Natural killer cell (primary cell): Measurements from ENCODE around the gene ZMAT5. TPM values are rescaled to one million over a fixed set of nuclear protein-coding genes. Genes with fewer than 3 reads are reported as not detected.

Experiments
- ATAC-seq, 3 donors: fragments of 150-1000 bp in 2 of 3; fragments of 200-7000 bp in 1 of 3; cut with Tn5 transposase; 1 replicate in 1 of 3; 2 replicates in 2 of 3; pipeline ENCODE4 v1.10.0; 2021; ENCODE audit warnings: mild to moderate bottlenecking in 2 of 3, moderate library complexity in 2 of 3
- DNase-seq, 2 donors: peaks; one replicate each; pipeline versions ENCODE4 v3.0.0 to v3.0.0-alpha.2; 2013 to 2021; ENCODE audit warnings: mixed read lengths in 1 of 2
- H3K27ac ChIP-seq: one replicate; pipeline ENCODE4 v1.5.1; 2013; ENCODE audit warnings: mild to moderate bottlenecking, low read length
- H3K27me3 ChIP-seq: one replicate; pipeline ENCODE4 v1.6.1; 2013; ENCODE audit warnings: low read length; ENCODE audit not compliant: control insufficient read depth, insufficient read depth
- H3K36me3 ChIP-seq: one replicate; pipeline ENCODE4 v1.6.1; 2013; ENCODE audit warnings: low read length; ENCODE audit not compliant: control insufficient read depth, insufficient read depth
- H3K4me1 ChIP-seq: one replicate; pipeline ENCODE4 v1.6.1; 2013; ENCODE audit warnings: low read length; ENCODE audit not compliant: control insufficient read depth, insufficient read depth
- H3K4me3 ChIP-seq: one replicate; pipeline ENCODE4 v1.5.1; 2013; ENCODE audit warnings: low read length
- H3K9me3 ChIP-seq: one replicate; pipeline ENCODE4 v1.6.1; 2013; ENCODE audit warnings: low read length; ENCODE audit not compliant: control insufficient read depth, insufficient read depth
- H3K27ac Mint-ChIP-seq, 2 donors: one replicate each; pipeline ENCODE4 v1.8.0; 2022; ENCODE audit warnings: mild to moderate bottlenecking in 2 of 2, mixed read lengths in 2 of 2, moderate library complexity in 1 of 2
- H3K27me3 Mint-ChIP-seq, 2 donors: one replicate each; pipeline ENCODE4 v1.8.0; 2022; ENCODE audit warnings: low read depth in 2 of 2, mixed read lengths in 2 of 2
- H3K36me3 Mint-ChIP-seq: one replicate; pipeline ENCODE4 v1.8.0; 2022; ENCODE audit warnings: mixed read lengths
- H3K4me1 Mint-ChIP-seq, 2 donors: one replicate each; pipeline ENCODE4 v1.8.0; 2022; ENCODE audit warnings: mixed read lengths in 2 of 2
- H3K4me3 Mint-ChIP-seq: one replicate; pipeline ENCODE4 v1.8.0; 2022; ENCODE audit warnings: mild to moderate bottlenecking, moderate library complexity, mixed read lengths
- H3K9me3 Mint-ChIP-seq, 2 donors: one replicate each; pipeline ENCODE4 v1.8.0; 2022; ENCODE audit warnings: mixed read lengths in 2 of 2
- WGBS: methylation state at CpG from one replicate; pipeline ENCODE4 v1.1.7; 2013; ENCODE audit warnings: missing lambda C conversion rate; ENCODE audit not compliant: insufficient coverage; 5-methylcytosine and 5-hydroxymethylcytosine counted together
- intact Hi-C: fragments of 100-400 bp; cut with micrococcal nuclease; formaldehyde crosslinking; loops from one replicate; pipeline ENCODE4 v1.14.2; 2022
- total RNA-seq, 4 donors: library from RNA; stranded (reverse); fragments of 120-200 nt in 1 of 4; gene quantifications; one replicate each; pipeline versions ENCODE4 v1.2.3 to v1.2.4, GENCODE V29; 2013 to 2022
- TF ChIP-seq, protein P1 (sequence below): fragments of 200-600 bp; IDR thresholded peaks from one replicate; pipeline ENCODE4 v1.8.0; 2022; ENCODE audit warnings: antibody characterized with exemption

ZMAT5 gene
- total RNA-seq, 3 donors from 2014 or later (not counting 1 experiment from before 2014, with no cell fraction given) = 15.9 to 20.0 (median 16.0) TPM

DNA sequence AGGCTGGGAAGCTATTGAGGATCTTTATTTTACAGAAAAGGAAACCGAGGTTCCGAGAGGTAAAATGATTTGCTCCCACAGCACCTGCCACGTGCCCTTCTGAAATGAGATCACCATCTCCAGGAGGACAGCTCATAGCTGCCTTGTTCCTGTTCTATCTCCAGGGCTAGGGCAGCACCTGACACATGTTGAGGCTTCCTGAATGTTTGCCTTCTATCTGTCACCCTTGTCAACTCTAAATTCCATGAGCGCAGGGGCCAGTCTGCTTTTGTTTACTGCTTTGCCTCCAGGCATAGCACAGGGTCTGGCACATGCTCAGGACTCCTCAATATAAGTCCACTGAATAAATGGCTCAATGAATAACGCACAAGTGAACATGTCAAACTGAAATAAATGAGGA is 47.2 kb upstream of the ZMAT5 start:
- Histone ChIP-seq H3K27ac (no peak overlapping the region), H3K9me3 (no peaks in the 10 kb centered on the region), H3K36me3 (peaks cover 81% of the 10 kb centered on the region), H3K4me1 (no peaks in the 10 kb centered on the region), H3K4me3 (no peak overlapping the region), H3K27me3 (no peaks in the 10 kb centered on the region)
- Mint-ChIP-seq H3K4me1 (peaks cover 0 to 5% of the 10 kb centered on the region in 2 donors), H3K27ac (no peak overlapping the region), H3K36me3 (peaks cover 25% of the 10 kb centered on the region), H3K27me3 (no peaks in the 10 kb centered on the region), H3K4me3 (no peak overlapping the region), H3K9me3 (no peaks in the 10 kb centered on the region)
- ATAC-seq (no peak), DNase-seq (no peak)
- WGBS = 88% methylated on average over 5 of the region's 5 CpGs
- TF ChIP-seq, protein P1, sequence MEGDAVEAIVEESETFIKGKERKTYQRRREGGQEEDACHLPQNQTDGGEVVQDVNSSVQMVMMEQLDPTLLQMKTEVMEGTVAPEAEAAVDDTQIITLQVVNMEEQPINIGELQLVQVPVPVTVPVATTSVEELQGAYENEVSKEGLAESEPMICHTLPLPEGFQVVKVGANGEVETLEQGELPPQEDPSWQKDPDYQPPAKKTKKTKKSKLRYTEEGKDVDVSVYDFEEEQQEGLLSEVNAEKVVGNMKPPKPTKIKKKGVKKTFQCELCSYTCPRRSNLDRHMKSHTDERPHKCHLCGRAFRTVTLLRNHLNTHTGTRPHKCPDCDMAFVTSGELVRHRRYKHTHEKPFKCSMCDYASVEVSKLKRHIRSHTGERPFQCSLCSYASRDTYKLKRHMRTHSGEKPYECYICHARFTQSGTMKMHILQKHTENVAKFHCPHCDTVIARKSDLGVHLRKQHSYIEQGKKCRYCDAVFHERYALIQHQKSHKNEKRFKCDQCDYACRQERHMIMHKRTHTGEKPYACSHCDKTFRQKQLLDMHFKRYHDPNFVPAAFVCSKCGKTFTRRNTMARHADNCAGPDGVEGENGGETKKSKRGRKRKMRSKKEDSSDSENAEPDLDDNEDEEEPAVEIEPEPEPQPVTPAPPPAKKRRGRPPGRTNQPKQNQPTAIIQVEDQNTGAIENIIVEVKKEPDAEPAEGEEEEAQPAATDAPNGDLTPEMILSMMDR = no peak
- intact Hi-C loops = no loop called here

DNA sequence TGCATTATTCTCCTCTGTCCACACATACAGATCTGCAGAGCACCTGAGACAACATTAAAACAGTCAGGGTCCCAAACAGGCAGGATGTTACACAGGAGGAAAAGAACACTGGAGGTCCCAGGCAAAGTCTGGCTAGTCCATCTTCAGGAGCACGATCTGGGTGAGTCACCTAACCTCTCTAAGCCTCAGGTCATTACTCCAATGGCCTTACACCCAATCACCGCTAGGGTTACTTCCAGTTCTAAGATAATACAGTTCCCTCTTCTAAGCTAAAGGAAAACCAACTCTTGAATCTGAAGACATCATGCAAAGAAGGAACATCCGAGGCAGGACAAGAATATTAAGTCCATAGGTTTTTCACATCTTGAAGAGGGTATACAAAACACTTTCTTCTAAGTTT is 46.8 kb upstream of the ZMAT5 start:
- Histone ChIP-seq H3K27me3 (no peaks in the 10 kb centered on the region), H3K4me1 (no peaks in the 10 kb centered on the region), H3K4me3 (no peak overlapping the region), H3K9me3 (no peaks in the 10 kb centered on the region), H3K36me3 (peaks cover 77% of the 10 kb centered on the region), H3K27ac (no peak overlapping the region)
- ATAC-seq (no peak), DNase-seq (no peak)
- intact Hi-C loops = no loop called here
- 100% methylated on average over 3 of the region's 3 CpGs for WGBS
- TF ChIP-seq, protein P1 = no peak
- no peak overlapping the region for H3K4me3 Mint-ChIP-seq
- peaks cover 0 to 5% of the 10 kb centered on the region in 2 donors for H3K4me1 Mint-ChIP-seq
- H3K36me3 Mint-ChIP-seq = peaks cover 25% of the 10 kb centered on the region
- H3K27me3 Mint-ChIP-seq = no peaks in the 10 kb centered on the region
- H3K9me3 Mint-ChIP-seq = no peaks in the 10 kb centered on the region
- H3K27ac Mint-ChIP-seq = no peak overlapping the region

DNA sequence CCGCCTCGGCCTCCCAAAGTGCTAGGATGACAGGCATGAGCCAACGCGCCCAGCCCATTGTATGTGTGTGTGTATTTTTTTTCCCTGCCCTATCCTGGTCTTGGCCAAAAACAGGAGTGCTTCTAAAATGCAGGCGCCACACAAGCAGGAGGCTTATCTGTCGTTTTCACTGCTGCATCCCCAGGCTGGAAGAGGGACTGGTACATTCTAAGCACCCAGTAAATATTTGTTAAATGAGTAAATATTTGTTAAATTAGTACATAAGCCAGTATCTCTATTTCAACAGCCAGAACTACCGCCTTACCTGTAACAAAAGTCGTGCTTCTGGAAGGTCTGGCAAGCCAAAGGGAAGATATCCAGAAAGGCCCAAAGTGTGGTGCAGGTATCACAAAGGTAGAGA is 46.3 kb upstream of the ZMAT5 start:
- no peaks in the 10 kb centered on the region for H3K9me3 Mint-ChIP-seq
- peaks cover 25% of the 10 kb centered on the region for H3K36me3 Mint-ChIP-seq
- peaks cover 78% of the 10 kb centered on the region for H3K36me3 ChIP-seq
- DNase-seq (no peak), ATAC-seq (no peak)
- no peak overlapping the region for H3K27ac Mint-ChIP-seq
- H3K4me1 ChIP-seq = no peaks in the 10 kb centered on the region
- H3K4me1 Mint-ChIP-seq = peaks cover 0 to 5% of the 10 kb centered on the region in 2 donors
- no peaks in the 10 kb centered on the region for H3K27me3 Mint-ChIP-seq
- H3K27me3 ChIP-seq = no peaks in the 10 kb centered on the region
- intact Hi-C loops = no loop called here
- H3K4me3 Mint-ChIP-seq = no peak overlapping the region
- no peak overlapping the region for H3K4me3 ChIP-seq
- H3K27ac ChIP-seq = no peak overlapping the region
- TF ChIP-seq, protein P1 = no peak
- H3K9me3 ChIP-seq = no peaks in the 10 kb centered on the region
- WGBS = 95% methylated on average over 8 of the region's 8 CpGs

DNA sequence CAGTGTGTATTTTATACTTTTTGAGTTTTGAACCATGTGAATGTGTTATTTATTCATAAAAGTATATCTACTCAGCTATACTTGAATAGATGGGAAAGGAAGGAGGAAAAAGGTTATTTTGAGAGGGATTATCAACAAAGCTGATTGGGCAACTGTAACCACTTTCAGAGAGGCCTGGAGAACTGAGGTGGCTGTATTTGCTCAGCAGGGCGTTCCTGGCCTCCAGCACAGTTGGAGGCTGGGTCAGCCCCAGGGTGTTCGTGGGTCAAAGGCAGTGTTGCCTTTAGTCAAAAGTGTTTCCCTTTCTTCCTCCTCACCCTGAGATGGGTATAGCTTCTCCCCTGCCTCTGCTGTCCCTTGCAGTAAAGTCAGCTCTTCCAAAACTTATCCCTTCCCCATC is 44.6 kb upstream of the ZMAT5 start:
- Mint-ChIP-seq H3K27me3 (no peaks in the 10 kb centered on the region), H3K9me3 (no peaks in the 10 kb centered on the region), H3K36me3 (peaks cover 25% of the 10 kb centered on the region), H3K4me3 (no peak overlapping the region), H3K4me1 (peaks cover 0 to 5% of the 10 kb centered on the region in 2 donors), H3K27ac (peak overlapping the region in 1 of 2 donors; percentile 41)
- intact Hi-C loops = no loop called here
- Histone ChIP-seq H3K36me3 (peaks cover 74% of the 10 kb centered on the region), H3K27ac (no peak overlapping the region), H3K4me3 (no peak overlapping the region), H3K27me3 (no peaks in the 10 kb centered on the region), H3K9me3 (no peaks in the 10 kb centered on the region), H3K4me1 (no peaks in the 10 kb centered on the region)
- TF ChIP-seq, protein P1 = no peak
- 88% methylated on average over 2 of the region's 2 CpGs for whole genome bisulfite sequencing
- DNase-seq (no peak), ATAC-seq (no peak)
